ENCODE measurements around the gene SGCE. TPM values are rescaled to one million over a fixed set of nuclear protein-coding genes. Genes with fewer than 3 reads are reported as not detected.

SGCE gene
- total RNA-seq, 1 experiment from 2014 or later = 17.4 TPM

DNA sequence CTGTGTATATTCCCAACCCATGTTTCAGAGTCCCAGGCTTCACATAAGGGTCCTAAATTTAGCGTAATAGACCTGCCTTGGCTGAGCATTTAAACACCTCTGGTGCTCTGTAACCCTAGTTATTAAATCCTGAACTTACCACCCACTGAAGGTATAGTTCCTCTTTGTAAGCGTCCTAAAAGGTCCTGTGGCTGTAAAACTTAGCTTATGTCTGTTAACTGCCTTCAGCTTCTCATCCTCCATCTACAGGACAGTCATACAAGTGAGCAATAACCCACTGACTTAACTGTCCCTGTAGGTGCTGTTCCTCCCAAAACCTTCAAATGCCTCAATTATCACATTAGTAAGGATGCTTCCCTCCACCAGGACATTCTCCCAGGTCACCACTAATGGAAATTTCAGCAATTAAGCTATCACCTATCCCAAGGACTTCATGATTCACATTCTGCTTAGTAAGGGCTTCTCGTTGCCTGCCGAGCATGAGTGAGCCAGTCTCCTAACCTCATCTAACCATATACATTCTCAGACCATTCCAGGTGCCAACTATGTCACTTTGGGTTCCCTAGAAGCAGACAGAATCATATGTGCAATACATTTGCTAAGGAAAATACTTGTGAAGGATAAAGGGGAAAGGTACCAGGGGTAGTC, 90.6 kb downstream of the SGCE start (continued):
- no peak for TF ChIP-seq CTCF (IDR thresholded peaks at IDR 0.05 in 2 of 3, conservative IDR thresholded peaks at IDR 0.05 in 1 of 3; ENCODE audit: borderline replicate concordance in 1 of 3, insufficient read depth in 1 of 3, low read depth in 2 of 3, low read length in 2 of 3)
- no peak for TF ChIP-seq SRF (IDR thresholded peaks at IDR 0.05; ENCODE audit: low read depth)
- TF ChIP-seq EGR1 (IDR thresholded peaks at IDR 0.05; ENCODE audit: low read depth) = no peak

- no peak overlapping the region for H3K9ac ChIP-seq (ENCODE audit: low read length)
- H3K9me2 ChIP-seq (ENCODE audit: insufficient read depth) = no peaks in the 10 kb centered on the region
- H4K20me1 ChIP-seq (ENCODE audit: insufficient read depth) = no peaks in the 10 kb centered on the region
- no peaks in the 10 kb centered on the region for H3K36me3 ChIP-seq (ENCODE audit: control insufficient read depth in 1 of 2, insufficient read depth in 2 of 2, low read length in 2 of 2)
- H2AFZ ChIP-seq (ENCODE audit: low read depth, low read length, poor library complexity, severe bottlenecking) = no peak overlapping the region
- TF ChIP-seq ATF3 (IDR thresholded peaks at IDR 0.05) = no peak
- no peak for TF ChIP-seq SP1 (IDR thresholded peaks at IDR 0.05; ENCODE audit: low read depth)
- no peak for TF ChIP-seq ZBTB33 (IDR thresholded peaks at IDR 0.05; ENCODE audit: extremely low read depth, insufficient replicate concordance, low read length)
- no peak for TF ChIP-seq YY1 (IDR thresholded peaks at IDR 0.05; ENCODE audit: extremely low read depth, insufficient replicate concordance, low read depth, low read length)
- TF ChIP-seq CEBPB (IDR thresholded peaks at IDR 0.05; ENCODE audit: low read depth) = no peak
- no peak for TF ChIP-seq TCF7L2 (IDR thresholded peaks at IDR 0.05; ENCODE audit: borderline replicate concordance, extremely low read depth, insufficient read depth, insufficient read length)
- no peak for TF ChIP-seq ELF1 (IDR thresholded peaks at IDR 0.05; ENCODE audit: borderline replicate concordance, low read depth)
- TF ChIP-seq POLR2A (IDR thresholded peaks at IDR 0.05; ENCODE audit: borderline replicate concordance, extremely low read depth, insufficient read depth, insufficient read length) = no peak
- no peak for TF ChIP-seq ZFX (IDR thresholded peaks at IDR 0.05)
- TF ChIP-seq POLR2AphosphoS5 (IDR thresholded peaks at IDR 0.05; ENCODE audit: low read depth, low read length) = no peak
- TF ChIP-seq SIN3A (IDR thresholded peaks at IDR 0.05; ENCODE audit: low read depth) = no peak
- TF ChIP-seq, protein P1, sequence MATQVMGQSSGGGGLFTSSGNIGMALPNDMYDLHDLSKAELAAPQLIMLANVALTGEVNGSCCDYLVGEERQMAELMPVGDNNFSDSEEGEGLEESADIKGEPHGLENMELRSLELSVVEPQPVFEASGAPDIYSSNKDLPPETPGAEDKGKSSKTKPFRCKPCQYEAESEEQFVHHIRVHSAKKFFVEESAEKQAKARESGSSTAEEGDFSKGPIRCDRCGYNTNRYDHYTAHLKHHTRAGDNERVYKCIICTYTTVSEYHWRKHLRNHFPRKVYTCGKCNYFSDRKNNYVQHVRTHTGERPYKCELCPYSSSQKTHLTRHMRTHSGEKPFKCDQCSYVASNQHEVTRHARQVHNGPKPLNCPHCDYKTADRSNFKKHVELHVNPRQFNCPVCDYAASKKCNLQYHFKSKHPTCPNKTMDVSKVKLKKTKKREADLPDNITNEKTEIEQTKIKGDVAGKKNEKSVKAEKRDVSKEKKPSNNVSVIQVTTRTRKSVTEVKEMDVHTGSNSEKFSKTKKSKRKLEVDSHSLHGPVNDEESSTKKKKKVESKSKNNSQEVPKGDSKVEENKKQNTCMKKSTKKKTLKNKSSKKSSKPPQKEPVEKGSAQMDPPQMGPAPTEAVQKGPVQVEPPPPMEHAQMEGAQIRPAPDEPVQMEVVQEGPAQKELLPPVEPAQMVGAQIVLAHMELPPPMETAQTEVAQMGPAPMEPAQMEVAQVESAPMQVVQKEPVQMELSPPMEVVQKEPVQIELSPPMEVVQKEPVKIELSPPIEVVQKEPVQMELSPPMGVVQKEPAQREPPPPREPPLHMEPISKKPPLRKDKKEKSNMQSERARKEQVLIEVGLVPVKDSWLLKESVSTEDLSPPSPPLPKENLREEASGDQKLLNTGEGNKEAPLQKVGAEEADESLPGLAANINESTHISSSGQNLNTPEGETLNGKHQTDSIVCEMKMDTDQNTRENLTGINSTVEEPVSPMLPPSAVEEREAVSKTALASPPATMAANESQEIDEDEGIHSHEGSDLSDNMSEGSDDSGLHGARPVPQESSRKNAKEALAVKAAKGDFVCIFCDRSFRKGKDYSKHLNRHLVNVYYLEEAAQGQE (IDR thresholded peaks at IDR 0.05; ENCODE audit: low read depth) = no peak
- H3K4me1 ChIP-seq (ENCODE audit: control insufficient read depth in 1 of 2, insufficient read depth in 2 of 2, low read length in 2 of 2) = no peaks in the 10 kb centered on the region
- H3K27me3 ChIP-seq (ENCODE audit: insufficient read depth, low read length) = no peaks in the 10 kb centered on the region
- no TSS peak for BruUV-seq (replicated peaks)
- no peak for DNase-seq (ENCODE audit: low read depth, low spot score)
- no peaks in the 10 kb centered on the region for H3K9me3 ChIP-seq (ENCODE audit: control insufficient read depth in 1 of 2, insufficient read depth in 1 of 2, low read depth in 1 of 2, low read length in 2 of 2)
- ChIA-PET POLR2A (no interaction called here), RAD21 (ENCODE audit: low non-redundant PET in 1 of 2, low total read pairs in 2 of 2, uncharacterized antibody in 2 of 2, unreplicated experiment in 2 of 2) (no interaction called here), CTCF (no interaction called here)
- H3K79me2 ChIP-seq (ENCODE audit: insufficient read depth, low read length) = no peaks in the 10 kb centered on the region
- no peak for ATAC-seq
- no peak overlapping the region for H3K27ac ChIP-seq (ENCODE audit: low read depth, low read length)
- no peak overlapping the region for H3K4me3 ChIP-seq (replicated peaks in 1 of 2; ENCODE audit: low read depth in 1 of 2, low read length in 2 of 2)
- intact Hi-C loops (cut with micrococcal nuclease) = no loop called here
- no peak overlapping the region for H3K4me2 ChIP-seq (ENCODE audit: low read length)
These were observed 93.4 kb downstream of the SGCE start for GRCh38 chr7:94562525-94562924.

Data from HCT116 (cell line).